ENCODE results near the gene ADAMTS17. TPM values are rescaled to one million over a fixed set of nuclear protein-coding genes. Genes with fewer than 3 reads are reported as not detected.

Gene ADAMTS17
- total RNA-seq, 1 experiment from 2014 or later = 1.5 TPM

GRCh38 chr15:100247228-100248225 is 94.2 kb downstream of the ADAMTS17 start:
- no TSS peak for BruUV-seq (replicated peaks)
- Mint-ChIP-seq H3K27me3 (ENCODE audit: insufficient read depth, unreplicated experiment) (no peaks in the 10 kb centered on the region), H3K36me3 (ENCODE audit: insufficient read depth, unreplicated experiment) (no peaks in the 10 kb centered on the region), H3K4me1 (ENCODE audit: low read depth, unreplicated experiment) (no peaks in the 10 kb centered on the region), H3K9me3 (ENCODE audit: unreplicated experiment) (no peaks in the 10 kb centered on the region), H3K4me3 (ENCODE audit: unreplicated experiment) (no peak overlapping the region), H3K27ac (ENCODE audit: unreplicated experiment) (no peak overlapping the region)
- POLR2A ChIA-PET = no interaction called here
- no peak for DNase-seq
- Histone ChIP-seq H3K27me3 (replicated peaks; ENCODE audit: control insufficient read depth, insufficient read depth, low read length) (no peaks in the 10 kb centered on the region), H3K36me3 (ENCODE audit: control insufficient read depth, insufficient read depth, low read length) (no peaks in the 10 kb centered on the region), H3K9me3 (no peaks in the 10 kb centered on the region), H3K4me1 (no peaks in the 10 kb centered on the region), H3K4me3 (ENCODE audit: low read depth, low read length) (no peak overlapping the region)
- TF ChIP-seq, protein P1, sequence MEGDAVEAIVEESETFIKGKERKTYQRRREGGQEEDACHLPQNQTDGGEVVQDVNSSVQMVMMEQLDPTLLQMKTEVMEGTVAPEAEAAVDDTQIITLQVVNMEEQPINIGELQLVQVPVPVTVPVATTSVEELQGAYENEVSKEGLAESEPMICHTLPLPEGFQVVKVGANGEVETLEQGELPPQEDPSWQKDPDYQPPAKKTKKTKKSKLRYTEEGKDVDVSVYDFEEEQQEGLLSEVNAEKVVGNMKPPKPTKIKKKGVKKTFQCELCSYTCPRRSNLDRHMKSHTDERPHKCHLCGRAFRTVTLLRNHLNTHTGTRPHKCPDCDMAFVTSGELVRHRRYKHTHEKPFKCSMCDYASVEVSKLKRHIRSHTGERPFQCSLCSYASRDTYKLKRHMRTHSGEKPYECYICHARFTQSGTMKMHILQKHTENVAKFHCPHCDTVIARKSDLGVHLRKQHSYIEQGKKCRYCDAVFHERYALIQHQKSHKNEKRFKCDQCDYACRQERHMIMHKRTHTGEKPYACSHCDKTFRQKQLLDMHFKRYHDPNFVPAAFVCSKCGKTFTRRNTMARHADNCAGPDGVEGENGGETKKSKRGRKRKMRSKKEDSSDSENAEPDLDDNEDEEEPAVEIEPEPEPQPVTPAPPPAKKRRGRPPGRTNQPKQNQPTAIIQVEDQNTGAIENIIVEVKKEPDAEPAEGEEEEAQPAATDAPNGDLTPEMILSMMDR (IDR thresholded peaks at IDR 0.05; ENCODE audit: insufficient read depth in 1 of 2, low read depth in 1 of 2, low read length in 1 of 2, severe bottlenecking in 1 of 2, unreplicated experiment in 1 of 2) = no peak
- intact Hi-C loops (cut with micrococcal nuclease; ENCODE audit: unreplicated experiment) = no loop called here
- CTCF ChIA-PET = no interaction called here

DNA sequence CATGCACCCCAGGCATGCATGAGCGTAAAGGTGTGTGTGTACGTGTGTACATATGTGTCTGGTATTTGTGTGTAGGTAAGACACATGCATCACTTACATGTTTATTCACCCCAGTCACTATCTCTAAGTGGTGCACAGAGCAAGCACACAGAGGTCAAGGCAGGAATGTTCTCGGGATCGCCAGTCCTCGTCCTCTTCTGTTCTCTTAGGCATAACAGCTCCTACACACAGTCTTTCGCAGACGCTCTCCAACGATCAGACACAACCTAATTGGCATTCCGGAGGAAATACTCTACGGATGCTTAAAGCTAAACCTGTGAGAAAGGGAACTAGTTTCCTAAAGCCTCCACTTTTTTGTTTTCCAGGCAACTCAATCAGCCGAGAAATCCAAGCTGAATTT is 95.9 kb downstream of the ADAMTS17 start:
- Mint-ChIP-seq H3K27ac (ENCODE audit: unreplicated experiment) (no peak overlapping the region), H3K4me1 (ENCODE audit: low read depth, unreplicated experiment) (no peaks in the 10 kb centered on the region), H3K4me3 (ENCODE audit: unreplicated experiment) (no peak overlapping the region), H3K9me3 (ENCODE audit: unreplicated experiment) (no peaks in the 10 kb centered on the region), H3K36me3 (ENCODE audit: insufficient read depth, unreplicated experiment) (no peaks in the 10 kb centered on the region), H3K27me3 (ENCODE audit: insufficient read depth, unreplicated experiment) (no peaks in the 10 kb centered on the region)
- Histone ChIP-seq H3K4me1 (no peaks in the 10 kb centered on the region), H3K27me3 (replicated peaks; ENCODE audit: control insufficient read depth, insufficient read depth, low read length) (no peaks in the 10 kb centered on the region), H3K36me3 (ENCODE audit: control insufficient read depth, insufficient read depth, low read length) (no peaks in the 10 kb centered on the region), H3K4me3 (ENCODE audit: low read depth, low read length) (no peak overlapping the region), H3K9me3 (no peaks in the 10 kb centered on the region)
- ChIA-PET CTCF (no interaction called here), POLR2A (no interaction called here)
- no peak for DNase-seq
- TF ChIP-seq, protein P1 (IDR thresholded peaks at IDR 0.05; ENCODE audit: insufficient read depth in 1 of 2, low read depth in 1 of 2, low read length in 1 of 2, severe bottlenecking in 1 of 2, unreplicated experiment in 1 of 2) = no peak
- BruUV-seq (replicated peaks) = no TSS peak
- intact Hi-C loops (cut with micrococcal nuclease; ENCODE audit: unreplicated experiment) = no loop called here

GRCh38 chr15:100245487-100245820 is 96.3 kb downstream of the ADAMTS17 start:
- H3K27ac Mint-ChIP-seq (ENCODE audit: unreplicated experiment) = no peak overlapping the region
- H3K4me1 Mint-ChIP-seq (ENCODE audit: low read depth, unreplicated experiment) = no peaks in the 10 kb centered on the region
- no peaks in the 10 kb centered on the region for H3K9me3 Mint-ChIP-seq (ENCODE audit: unreplicated experiment)
- no TSS peak for BruUV-seq (replicated peaks)
- ChIA-PET CTCF (no interaction called here), POLR2A (no interaction called here)
- intact Hi-C loops (cut with micrococcal nuclease; ENCODE audit: unreplicated experiment) = no loop called here
- H3K4me3 Mint-ChIP-seq (ENCODE audit: unreplicated experiment) = no peak overlapping the region
- Histone ChIP-seq H3K4me1 (no peaks in the 10 kb centered on the region), H3K36me3 (ENCODE audit: control insufficient read depth, insufficient read depth, low read length) (no peaks in the 10 kb centered on the region), H3K27me3 (replicated peaks; ENCODE audit: control insufficient read depth, insufficient read depth, low read length) (no peaks in the 10 kb centered on the region), H3K4me3 (ENCODE audit: low read depth, low read length) (no peak overlapping the region), H3K9me3 (no peaks in the 10 kb centered on the region)
- H3K27me3 Mint-ChIP-seq (ENCODE audit: insufficient read depth, unreplicated experiment) = no peaks in the 10 kb centered on the region
- DNase-seq = no peak
- no peaks in the 10 kb centered on the region for H3K36me3 Mint-ChIP-seq (ENCODE audit: insufficient read depth, unreplicated experiment)
- TF ChIP-seq, protein P1 (IDR thresholded peaks at IDR 0.05; ENCODE audit: insufficient read depth in 1 of 2, low read depth in 1 of 2, low read length in 1 of 2, severe bottlenecking in 1 of 2, unreplicated experiment in 1 of 2) = no peak
